Natural killer cell (primary cell): ENCODE data around the gene CXCR5. TPM values are rescaled to one million over a fixed set of nuclear protein-coding genes. Genes with fewer than 3 reads are reported as not detected.

Experiments
- ATAC-seq, 3 donors: fragments of 150-1000 bp in 2 of 3; fragments of 200-7000 bp in 1 of 3; cut with Tn5 transposase; 1 replicate in 1 of 3; 2 replicates in 2 of 3; pipeline ENCODE4 v1.10.0; 2021; ENCODE audit warnings: mild to moderate bottlenecking in 2 of 3, moderate library complexity in 2 of 3
- DNase-seq, 2 donors: peaks; one replicate each; pipeline versions ENCODE4 v3.0.0 to v3.0.0-alpha.2; 2013 to 2021; ENCODE audit warnings: mixed read lengths in 1 of 2
- H3K27ac ChIP-seq: one replicate; pipeline ENCODE4 v1.5.1; 2013; ENCODE audit warnings: mild to moderate bottlenecking, low read length
- H3K27me3 ChIP-seq: one replicate; pipeline ENCODE4 v1.6.1; 2013; ENCODE audit warnings: low read length; ENCODE audit not compliant: control insufficient read depth, insufficient read depth
- H3K36me3 ChIP-seq: one replicate; pipeline ENCODE4 v1.6.1; 2013; ENCODE audit warnings: low read length; ENCODE audit not compliant: control insufficient read depth, insufficient read depth
- H3K4me1 ChIP-seq: one replicate; pipeline ENCODE4 v1.6.1; 2013; ENCODE audit warnings: low read length; ENCODE audit not compliant: control insufficient read depth, insufficient read depth
- H3K4me3 ChIP-seq: one replicate; pipeline ENCODE4 v1.5.1; 2013; ENCODE audit warnings: low read length
- H3K9me3 ChIP-seq: one replicate; pipeline ENCODE4 v1.6.1; 2013; ENCODE audit warnings: low read length; ENCODE audit not compliant: control insufficient read depth, insufficient read depth
- H3K27ac Mint-ChIP-seq, 2 donors: one replicate each; pipeline ENCODE4 v1.8.0; 2022; ENCODE audit warnings: mild to moderate bottlenecking in 2 of 2, mixed read lengths in 2 of 2, moderate library complexity in 1 of 2
- H3K27me3 Mint-ChIP-seq, 2 donors: one replicate each; pipeline ENCODE4 v1.8.0; 2022; ENCODE audit warnings: low read depth in 2 of 2, mixed read lengths in 2 of 2
- H3K36me3 Mint-ChIP-seq: one replicate; pipeline ENCODE4 v1.8.0; 2022; ENCODE audit warnings: mixed read lengths
- H3K4me1 Mint-ChIP-seq, 2 donors: one replicate each; pipeline ENCODE4 v1.8.0; 2022; ENCODE audit warnings: mixed read lengths in 2 of 2
- H3K4me3 Mint-ChIP-seq: one replicate; pipeline ENCODE4 v1.8.0; 2022; ENCODE audit warnings: mild to moderate bottlenecking, moderate library complexity, mixed read lengths
- H3K9me3 Mint-ChIP-seq, 2 donors: one replicate each; pipeline ENCODE4 v1.8.0; 2022; ENCODE audit warnings: mixed read lengths in 2 of 2
- WGBS: methylation state at CpG from one replicate; pipeline ENCODE4 v1.1.7; 2013; ENCODE audit warnings: missing lambda C conversion rate; ENCODE audit not compliant: insufficient coverage; 5-methylcytosine and 5-hydroxymethylcytosine counted together
- intact Hi-C: fragments of 100-400 bp; cut with micrococcal nuclease; formaldehyde crosslinking; loops from one replicate; pipeline ENCODE4 v1.14.2; 2022
- total RNA-seq, 4 donors: library from RNA; stranded (reverse); fragments of 120-200 nt in 1 of 4; gene quantifications; one replicate each; pipeline versions ENCODE4 v1.2.3 to v1.2.4, GENCODE V29; 2013 to 2022
- TF ChIP-seq, protein P1 (sequence below): fragments of 200-600 bp; IDR thresholded peaks from one replicate; pipeline ENCODE4 v1.8.0; 2022; ENCODE audit warnings: antibody characterized with exemption

CXCR5 gene
- total RNA-seq, 3 donors from 2014 or later (not counting 1 experiment from before 2014, with no cell fraction given), result 0.56 to 1.3 (median 0.86) TPM

DNA sequence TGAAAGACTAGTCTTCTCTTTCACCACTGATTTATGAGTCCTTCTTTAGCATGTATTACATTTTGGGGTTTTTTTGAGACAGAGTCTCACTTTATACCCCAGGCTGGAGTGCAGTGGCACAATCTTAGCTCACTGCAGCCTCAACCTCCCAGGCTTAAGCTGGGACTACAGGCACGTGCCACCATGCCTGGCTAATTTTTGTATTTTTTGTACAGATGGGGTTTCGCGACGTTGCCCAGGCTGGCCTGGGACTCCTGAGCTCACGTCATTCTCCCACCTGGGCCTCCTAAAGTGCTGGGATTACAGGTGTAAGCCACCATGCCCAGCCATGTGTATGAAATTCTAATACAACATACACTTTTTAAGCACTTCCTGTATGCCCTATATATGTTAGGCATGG is 26.3 kb upstream of the CXCR5 start:
- Histone ChIP-seq H3K4me1 (peaks cover 25% of the 10 kb centered on the region), H3K27me3 (no peaks in the 10 kb centered on the region), H3K4me3 (no peak overlapping the region), H3K9me3 (no peaks in the 10 kb centered on the region), H3K36me3 (no peaks in the 10 kb centered on the region), H3K27ac (no peak overlapping the region)
- H3K4me3 Mint-ChIP-seq, result no peak overlapping the region
- TF ChIP-seq, protein P1, sequence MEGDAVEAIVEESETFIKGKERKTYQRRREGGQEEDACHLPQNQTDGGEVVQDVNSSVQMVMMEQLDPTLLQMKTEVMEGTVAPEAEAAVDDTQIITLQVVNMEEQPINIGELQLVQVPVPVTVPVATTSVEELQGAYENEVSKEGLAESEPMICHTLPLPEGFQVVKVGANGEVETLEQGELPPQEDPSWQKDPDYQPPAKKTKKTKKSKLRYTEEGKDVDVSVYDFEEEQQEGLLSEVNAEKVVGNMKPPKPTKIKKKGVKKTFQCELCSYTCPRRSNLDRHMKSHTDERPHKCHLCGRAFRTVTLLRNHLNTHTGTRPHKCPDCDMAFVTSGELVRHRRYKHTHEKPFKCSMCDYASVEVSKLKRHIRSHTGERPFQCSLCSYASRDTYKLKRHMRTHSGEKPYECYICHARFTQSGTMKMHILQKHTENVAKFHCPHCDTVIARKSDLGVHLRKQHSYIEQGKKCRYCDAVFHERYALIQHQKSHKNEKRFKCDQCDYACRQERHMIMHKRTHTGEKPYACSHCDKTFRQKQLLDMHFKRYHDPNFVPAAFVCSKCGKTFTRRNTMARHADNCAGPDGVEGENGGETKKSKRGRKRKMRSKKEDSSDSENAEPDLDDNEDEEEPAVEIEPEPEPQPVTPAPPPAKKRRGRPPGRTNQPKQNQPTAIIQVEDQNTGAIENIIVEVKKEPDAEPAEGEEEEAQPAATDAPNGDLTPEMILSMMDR, result no peak
- no peak for DNase-seq
- no peaks in the 10 kb centered on the region for H3K9me3 Mint-ChIP-seq
- no peaks in the 10 kb centered on the region for H3K36me3 Mint-ChIP-seq
- H3K27ac Mint-ChIP-seq, result no peak overlapping the region
- intact Hi-C loops, result no loop called here
- no peak for ATAC-seq
- peaks cover 15 to 17% of the 10 kb centered on the region in 2 donors for H3K4me1 Mint-ChIP-seq
- no peaks in the 10 kb centered on the region for H3K27me3 Mint-ChIP-seq
- 77% methylated on average over 5 of the region's 5 CpGs for WGBS

DNA sequence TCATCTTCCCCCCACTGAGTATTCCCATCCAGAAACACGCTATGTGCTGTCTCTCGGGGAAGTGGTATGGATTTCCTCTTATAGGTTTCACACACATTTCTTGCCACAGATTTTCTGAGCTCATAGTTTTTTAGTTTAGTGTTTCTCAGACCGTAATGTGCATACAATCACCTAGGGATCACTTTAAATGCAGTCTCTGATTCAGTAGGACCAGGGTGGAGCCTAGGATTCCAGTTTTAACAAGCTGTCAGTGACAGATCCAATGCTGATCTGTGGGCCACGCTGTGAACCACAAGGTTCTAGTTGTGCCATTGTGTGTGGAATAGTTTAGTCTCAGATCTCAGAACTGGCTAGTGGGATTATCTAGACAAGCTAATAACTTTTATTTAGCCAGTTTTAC is 23.7 kb upstream of the CXCR5 start:
- Histone ChIP-seq H3K27me3 (no peaks in the 10 kb centered on the region), H3K36me3 (no peaks in the 10 kb centered on the region), H3K4me1 (peaks cover 22% of the 10 kb centered on the region), H3K27ac (peak overlapping the region; percentile 26), H3K9me3 (no peaks in the 10 kb centered on the region), H3K4me3 (no peak overlapping the region)
- Mint-ChIP-seq H3K27ac (peak overlapping the region; percentile 75 to 82), H3K36me3 (no peaks in the 10 kb centered on the region), H3K4me1 (peaks cover 14 to 15% of the 10 kb centered on the region in 2 donors), H3K9me3 (no peaks in the 10 kb centered on the region), H3K27me3 (no peaks in the 10 kb centered on the region), H3K4me3 (peak overlapping the region; percentile 22)
- intact Hi-C loops, result no loop called here
- ATAC-seq (peak; percentile 61 to 83 (median 78)), DNase-seq (no peak)
- WGBS, result 30% methylated on average over 4 of the region's 4 CpGs
- TF ChIP-seq, protein P1, result no peak

DNA sequence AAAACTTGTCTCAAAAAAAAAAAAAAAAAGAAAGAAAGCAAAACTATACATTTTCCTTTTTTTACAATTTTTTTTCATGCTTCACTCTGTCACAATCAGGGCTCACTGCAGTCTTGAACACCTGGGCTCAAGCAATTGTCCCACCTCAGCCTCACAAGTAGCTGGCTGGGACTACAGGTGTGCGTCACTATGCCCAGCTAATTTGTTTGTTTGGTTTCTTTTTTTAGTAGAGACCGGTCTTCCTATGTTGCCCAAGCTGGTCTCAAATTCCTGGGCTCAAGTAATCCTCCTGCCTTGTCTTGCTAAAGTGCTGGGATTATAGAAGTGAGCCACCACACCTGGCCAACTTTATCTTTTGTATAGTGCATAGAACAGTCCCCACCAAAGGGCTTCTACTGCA is 15.0 kb upstream of the CXCR5 start:
- H3K9me3 Mint-ChIP-seq, result no peaks in the 10 kb centered on the region
- H3K27me3 Mint-ChIP-seq, result no peaks in the 10 kb centered on the region
- H3K27ac ChIP-seq, result peak overlapping the region; percentile 27
- intact Hi-C loops, result no loop called here
- no peak overlapping the region for H3K4me3 Mint-ChIP-seq
- no peaks in the 10 kb centered on the region for H3K36me3 ChIP-seq
- TF ChIP-seq, protein P1, result no peak
- WGBS, result 100% methylated on average over 2 of the region's 2 CpGs
- no peaks in the 10 kb centered on the region for H3K36me3 Mint-ChIP-seq
- no peaks in the 10 kb centered on the region for H3K27me3 ChIP-seq
- H3K4me1 Mint-ChIP-seq, result peaks cover 25 to 27% of the 10 kb centered on the region in 2 donors
- H3K9me3 ChIP-seq, result no peaks in the 10 kb centered on the region
- no peak for ATAC-seq
- peak overlapping the region in 1 of 2 donors; percentile 22 for H3K27ac Mint-ChIP-seq
- H3K4me1 ChIP-seq, result peaks cover 46% of the 10 kb centered on the region
- no peak overlapping the region for H3K4me3 ChIP-seq
- peak in 1 of 2 donors; percentile 19 for DNase-seq
